ENCODE measurements around the gene PSTK.

The PSTK gene, protein sequence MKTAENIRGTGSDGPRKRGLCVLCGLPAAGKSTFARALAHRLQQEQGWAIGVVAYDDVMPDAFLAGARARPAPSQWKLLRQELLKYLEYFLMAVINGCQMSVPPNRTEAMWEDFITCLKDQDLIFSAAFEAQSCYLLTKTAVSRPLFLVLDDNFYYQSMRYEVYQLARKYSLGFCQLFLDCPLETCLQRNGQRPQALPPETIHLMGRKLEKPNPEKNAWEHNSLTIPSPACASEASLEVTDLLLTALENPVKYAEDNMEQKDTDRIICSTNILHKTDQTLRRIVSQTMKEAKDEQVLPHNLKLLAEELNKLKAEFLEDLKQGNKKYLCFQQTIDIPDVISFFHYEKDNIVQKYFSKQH

DNA sequence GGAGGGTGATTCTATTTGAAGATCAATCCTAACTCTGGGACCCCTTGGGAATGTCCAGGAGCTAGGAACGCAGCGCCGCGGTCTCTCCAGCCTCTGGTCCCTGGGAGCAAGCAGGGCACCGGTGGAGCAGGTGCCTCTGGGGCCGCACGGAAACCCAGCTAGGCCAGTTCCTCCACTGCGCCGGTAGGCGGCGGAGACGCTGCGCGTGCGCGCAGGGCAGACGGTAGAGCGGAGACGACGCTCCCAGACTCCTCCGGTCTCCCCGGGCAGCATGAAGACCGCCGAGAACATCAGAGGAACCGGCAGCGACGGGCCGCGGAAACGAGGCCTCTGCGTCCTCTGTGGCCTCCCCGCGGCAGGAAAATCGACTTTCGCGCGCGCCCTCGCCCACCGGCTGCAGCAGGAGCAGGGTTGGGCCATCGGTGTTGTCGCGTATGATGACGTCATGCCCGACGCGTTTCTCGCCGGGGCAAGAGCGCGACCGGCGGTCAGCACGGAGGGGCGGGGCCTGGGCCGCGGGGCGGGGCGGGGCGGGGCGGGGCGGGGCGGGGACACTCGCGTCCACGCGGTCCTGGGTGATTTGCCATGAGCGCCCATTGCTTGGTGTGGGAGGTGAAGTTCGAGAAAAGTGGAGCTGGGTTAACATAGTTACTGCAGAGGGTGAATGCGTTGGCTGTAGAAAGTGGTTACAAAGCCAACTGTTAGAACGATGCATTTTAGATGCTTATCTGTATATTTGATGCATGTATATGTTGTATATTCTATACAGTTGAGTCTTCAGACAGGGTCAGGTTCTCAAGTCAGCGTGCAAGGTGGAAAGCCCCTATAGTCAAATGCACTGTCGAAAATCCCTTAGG is at the start of gene PSTK:
TSS of gene PSTK (plus strand) at position 193 of the 857 bp plus-strand sequence. CDS start at position 272, 79 bp downstream.
- H3K36me3 Mint-ChIP-seq (ENCODE audit: low read depth), result peaks cover 2% of the 10 kb centered on the region
- no peaks in the 10 kb centered on the region for H3K9me3 Mint-ChIP-seq
- DNase-seq (ENCODE audit: low spot score), result peak; percentile 89
- peak within 1 kb of the TSS; percentile 92 for H3K4me3 Mint-ChIP-seq
- H3K27ac Mint-ChIP-seq, result peak within 1 kb of the TSS; percentile 99
- H3K27me3 Mint-ChIP-seq (ENCODE audit: low read depth), result peaks cover 14% of the 10 kb centered on the region
- peaks cover 13% of the 10 kb centered on the region for H3K4me1 Mint-ChIP-seq (ENCODE audit: low read depth)

- DNase-seq (ENCODE audit: low spot score), result no peak
- no peaks in the 10 kb centered on the region for H3K9me3 Mint-ChIP-seq
- H3K27me3 Mint-ChIP-seq (ENCODE audit: low read depth), result no peaks in the 10 kb centered on the region
- no peak overlapping the region for H3K27ac Mint-ChIP-seq
- H3K4me3 Mint-ChIP-seq, result no peak overlapping the region
- H3K36me3 Mint-ChIP-seq (ENCODE audit: low read depth), result peaks cover 15% of the 10 kb centered on the region
- H3K4me1 Mint-ChIP-seq (ENCODE audit: low read depth), result no peaks in the 10 kb centered on the region
Measured at GRCh38 chr10:122931088-122931906, 48.9 kb upstream of the PSTK start.

DNA sequence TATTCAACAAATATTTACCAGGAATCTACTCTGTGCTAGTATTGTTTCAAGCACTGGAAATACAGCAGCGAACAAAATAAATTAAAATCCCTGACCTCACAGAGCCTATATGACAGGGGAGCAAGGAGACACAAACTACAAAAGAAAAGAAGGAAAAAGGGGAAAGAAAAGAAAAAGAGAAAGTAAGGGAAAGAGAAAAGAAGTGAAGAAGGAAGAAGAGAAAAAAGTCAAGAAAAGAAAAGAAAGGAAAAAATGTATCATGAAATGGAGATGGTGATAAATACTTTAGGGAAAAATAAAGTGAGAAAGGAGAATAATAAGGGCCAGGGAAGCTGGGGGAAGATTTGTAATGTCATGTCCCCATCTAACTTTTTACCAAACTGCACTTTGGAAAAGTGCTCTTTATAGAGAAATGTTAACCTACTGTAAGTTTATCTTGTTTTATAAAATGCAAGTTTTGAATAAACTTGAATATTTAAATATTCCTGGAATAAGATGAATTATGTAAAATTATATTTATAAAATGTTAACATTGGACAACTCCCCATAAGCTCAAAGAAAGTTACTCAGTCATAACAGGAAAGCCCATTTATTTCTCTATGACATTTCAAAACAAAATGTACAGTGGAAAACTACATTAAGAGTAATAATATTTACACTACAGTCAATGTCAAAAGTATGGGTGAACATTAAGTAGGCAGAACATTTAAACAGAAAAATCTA is 40.9 kb upstream of the PSTK start:
- no peaks in the 10 kb centered on the region for H3K9me3 Mint-ChIP-seq
- DNase-seq (ENCODE audit: low spot score), result no peak
- H3K27ac Mint-ChIP-seq, result no peak overlapping the region
- H3K4me1 Mint-ChIP-seq (ENCODE audit: low read depth), result peaks cover 4% of the 10 kb centered on the region
- no peaks in the 10 kb centered on the region for H3K27me3 Mint-ChIP-seq (ENCODE audit: low read depth)
- H3K36me3 Mint-ChIP-seq (ENCODE audit: low read depth), result peaks cover 44% of the 10 kb centered on the region
- no peak overlapping the region for H3K4me3 Mint-ChIP-seq

DNA sequence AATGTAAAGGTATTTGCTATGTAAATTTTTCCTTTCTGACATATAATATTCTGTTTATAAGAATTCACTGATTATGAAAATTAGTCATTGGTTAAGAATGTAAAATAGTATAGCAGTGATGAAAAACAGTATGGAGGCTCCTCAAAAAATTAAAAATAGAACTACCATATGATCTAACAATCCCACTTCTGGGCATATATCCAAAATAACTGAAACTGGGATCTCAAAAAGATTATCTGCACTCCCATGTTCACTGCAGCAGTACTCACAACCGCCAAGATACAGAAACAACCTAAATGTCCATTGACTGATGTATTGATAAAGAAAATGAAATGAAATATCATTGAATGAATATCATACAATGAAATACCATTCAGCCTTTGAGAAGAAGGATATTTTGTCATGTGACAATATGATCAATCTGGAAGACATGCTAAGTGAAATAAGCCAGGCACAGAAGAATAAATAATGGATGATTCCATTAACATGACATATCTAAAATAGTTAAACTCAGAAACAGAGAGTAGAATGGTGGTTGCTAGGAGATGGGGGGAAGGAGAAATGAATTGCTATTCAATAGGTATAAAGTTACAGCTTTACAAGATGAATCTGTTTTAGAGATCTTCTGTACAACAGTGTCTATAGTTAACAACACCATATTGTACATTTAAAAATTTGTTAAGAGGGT is 40.2 kb upstream of the PSTK start:
- Mint-ChIP-seq H3K4me3 (no peak overlapping the region), H3K9me3 (no peaks in the 10 kb centered on the region), H3K4me1 (ENCODE audit: low read depth) (peaks cover 4% of the 10 kb centered on the region), H3K27ac (no peak overlapping the region), H3K27me3 (ENCODE audit: low read depth) (no peaks in the 10 kb centered on the region), H3K36me3 (ENCODE audit: low read depth) (peaks cover 40% of the 10 kb centered on the region)
- no peak for DNase-seq (ENCODE audit: low spot score)

- Mint-ChIP-seq H3K4me3 (no peak overlapping the region), H3K4me1 (ENCODE audit: low read depth) (peaks cover 22% of the 10 kb centered on the region), H3K27ac (no peak overlapping the region), H3K9me3 (no peaks in the 10 kb centered on the region), H3K36me3 (ENCODE audit: low read depth) (peaks cover 43% of the 10 kb centered on the region), H3K27me3 (ENCODE audit: low read depth) (peaks cover 2% of the 10 kb centered on the region)
- no peak for DNase-seq (ENCODE audit: low spot score)
Measured at GRCh38 chr10:122949296-122949695, 30.9 kb upstream of the PSTK start.

DNA sequence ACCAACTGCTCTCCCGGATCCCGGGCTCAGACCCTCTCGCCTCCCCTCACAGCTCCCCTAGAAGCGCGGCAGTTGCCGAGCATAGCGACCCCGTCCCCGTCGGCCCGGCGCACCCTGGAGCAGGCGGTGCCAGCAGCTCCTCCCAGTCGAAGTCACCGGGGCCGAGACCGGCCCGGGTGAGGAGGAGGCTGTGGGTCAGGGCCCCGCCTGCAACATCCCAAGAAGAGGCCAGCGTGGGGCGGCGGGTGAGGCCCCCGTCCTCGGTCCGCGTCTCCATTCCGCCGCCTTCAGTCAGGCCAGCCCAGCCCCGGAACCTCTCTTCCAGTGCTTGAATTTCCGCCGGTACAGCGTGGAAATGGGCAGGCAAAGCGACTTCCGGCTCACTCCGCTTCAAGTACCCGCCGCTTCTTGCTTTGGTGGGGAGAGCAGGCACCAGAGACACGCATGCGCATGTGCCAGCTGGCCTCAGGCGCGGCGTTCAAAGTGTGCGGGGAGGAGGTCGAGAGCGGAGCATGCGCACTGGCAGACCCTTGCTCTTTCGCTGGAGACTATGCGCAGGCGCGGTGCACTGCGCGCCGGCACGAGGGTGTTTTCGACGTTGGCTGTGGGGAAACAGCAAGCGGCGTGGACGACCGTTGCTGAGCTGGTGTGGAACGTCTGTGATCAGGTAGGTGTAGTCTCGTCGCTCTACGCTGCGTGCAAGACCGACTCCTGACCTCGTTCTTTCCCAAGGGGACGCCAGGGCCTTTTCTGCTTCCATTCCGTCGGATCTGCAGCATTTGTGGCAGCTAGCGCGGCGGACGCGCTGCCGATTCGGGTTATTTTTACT is 26.1 kb upstream of the PSTK start, which contains the start of gene C10orf88:
TSS of gene C10orf88 (minus strand) at position 326 of the 829 bp plus-strand sequence. CDS start at position 277, 49 bp downstream.
- H3K27ac Mint-ChIP-seq, result peak within 1 kb of the TSS; percentile 89
- peaks cover 23% of the 10 kb centered on the region for H3K36me3 Mint-ChIP-seq (ENCODE audit: low read depth)
- peak within 1 kb of the TSS; percentile 94 for H3K4me3 Mint-ChIP-seq
- peaks cover 25% of the 10 kb centered on the region for H3K4me1 Mint-ChIP-seq (ENCODE audit: low read depth)
- peak; percentile 97 for DNase-seq (ENCODE audit: low spot score)
- H3K27me3 Mint-ChIP-seq (ENCODE audit: low read depth), result peaks cover 17% of the 10 kb centered on the region
- no peaks in the 10 kb centered on the region for H3K9me3 Mint-ChIP-seq

- H3K27ac Mint-ChIP-seq, result no peak overlapping the region
- peaks cover 20% of the 10 kb centered on the region for H3K36me3 Mint-ChIP-seq (ENCODE audit: low read depth)
- DNase-seq (ENCODE audit: low spot score), result no peak
- peak overlapping the region; percentile 94 for H3K4me3 Mint-ChIP-seq
- peaks cover 17% of the 10 kb centered on the region for H3K27me3 Mint-ChIP-seq (ENCODE audit: low read depth)
- H3K9me3 Mint-ChIP-seq, result no peaks in the 10 kb centered on the region
- H3K4me1 Mint-ChIP-seq (ENCODE audit: low read depth), result peaks cover 25% of the 10 kb centered on the region
Measured at GRCh38 chr10:122954731-122955050, 25.5 kb upstream of the PSTK start.

DNA sequence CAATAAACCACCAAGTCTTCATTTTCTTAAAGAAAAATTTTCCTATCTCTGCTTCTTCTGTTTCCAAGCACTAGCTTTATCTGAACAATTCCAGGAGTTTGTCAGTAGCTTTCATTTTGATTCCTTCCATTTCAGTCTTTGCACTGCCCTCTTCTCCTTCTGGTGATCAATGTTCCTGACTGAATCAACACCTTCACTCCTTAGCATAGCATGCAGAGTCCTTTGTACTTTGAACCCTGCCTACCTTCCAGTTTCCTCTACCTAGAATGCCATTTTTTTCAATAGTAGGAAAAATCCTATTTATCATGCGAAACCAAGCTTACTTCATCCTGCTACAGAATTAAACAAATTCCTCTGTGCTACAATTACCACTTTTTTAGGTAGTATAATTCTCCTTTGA is 24.3 kb upstream of the PSTK start:
- no peak for DNase-seq (ENCODE audit: low spot score)
- H3K27me3 Mint-ChIP-seq (ENCODE audit: low read depth), result peaks cover 17% of the 10 kb centered on the region
- H3K4me1 Mint-ChIP-seq (ENCODE audit: low read depth), result peaks cover 17% of the 10 kb centered on the region

GRCh38 chr10:122957474-122957873 is 22.7 kb upstream of the PSTK start:
- Mint-ChIP-seq H3K9me3 (no peaks in the 10 kb centered on the region), H3K27me3 (ENCODE audit: low read depth) (peaks cover 17% of the 10 kb centered on the region), H3K4me1 (ENCODE audit: low read depth) (peaks cover 12% of the 10 kb centered on the region), H3K36me3 (ENCODE audit: low read depth) (peaks cover 8% of the 10 kb centered on the region), H3K27ac (no peak overlapping the region), H3K4me3 (no peak overlapping the region)
- DNase-seq (ENCODE audit: low spot score), result no peak

More for the DNA sequence above, 24.3 kb upstream of the PSTK start:
- Mint-ChIP-seq H3K36me3 (ENCODE audit: low read depth) (peaks cover 16% of the 10 kb centered on the region), H3K9me3 (no peaks in the 10 kb centered on the region), H3K4me3 (no peak overlapping the region), H3K27ac (no peak overlapping the region)

GRCh38 chr10:122962405-122962804 is 17.8 kb upstream of the PSTK start:
- H3K4me1 Mint-ChIP-seq (ENCODE audit: low read depth), result no peaks in the 10 kb centered on the region
- H3K27me3 Mint-ChIP-seq (ENCODE audit: low read depth), result peaks cover 6% of the 10 kb centered on the region
- peaks cover 17% of the 10 kb centered on the region for H3K9me3 Mint-ChIP-seq
- H3K27ac Mint-ChIP-seq, result no peak overlapping the region
- DNase-seq (ENCODE audit: low spot score), result no peak
- no peak overlapping the region for H3K4me3 Mint-ChIP-seq
- H3K36me3 Mint-ChIP-seq (ENCODE audit: low read depth), result no peaks in the 10 kb centered on the region

- no peaks in the 10 kb centered on the region for H3K4me1 Mint-ChIP-seq (ENCODE audit: low read depth)
- H3K27me3 Mint-ChIP-seq (ENCODE audit: low read depth), result peaks cover 18% of the 10 kb centered on the region
- no peak overlapping the region for H3K4me3 Mint-ChIP-seq
- no peaks in the 10 kb centered on the region for H3K36me3 Mint-ChIP-seq (ENCODE audit: low read depth)
- DNase-seq (ENCODE audit: low spot score), result no peak
- no peak overlapping the region for H3K27ac Mint-ChIP-seq
- peaks cover 30% of the 10 kb centered on the region for H3K9me3 Mint-ChIP-seq
Measured at GRCh38 chr10:122966879-122967278, 13.3 kb upstream of the PSTK start.

- Mint-ChIP-seq H3K4me3 (no peak overlapping the region), H3K9me3 (peaks cover 30% of the 10 kb centered on the region), H3K4me1 (ENCODE audit: low read depth) (no peaks in the 10 kb centered on the region), H3K36me3 (ENCODE audit: low read depth) (no peaks in the 10 kb centered on the region), H3K27ac (no peak overlapping the region), H3K27me3 (ENCODE audit: low read depth) (peaks cover 22% of the 10 kb centered on the region)
- no peak for DNase-seq (ENCODE audit: low spot score)
Measured at GRCh38 chr10:122968698-122969097, 11.5 kb upstream of the PSTK start.

Measured in T-helper 2 cell treated with Interferon-gamma antibody and Interleukin-4, amounts not matched to agents 5 μg/mL and 100 μg/mL, for 36 hours (primary cell).